Neuronal stem cell (in vitro differentiated cells): ENCODE data around the gene SCAMP2.

Source experiments
- DNase-seq: peaks from one replicate; pipeline ENCODE4 v3.0.0-alpha.2; 2013; ENCODE audit warnings: low spot score
- H2AFZ ChIP-seq: one replicate; pipeline ENCODE4 v1.6.1; 2013; ENCODE audit warnings: mild to moderate bottlenecking, low read length, inconsistent platforms
- H2AK5ac ChIP-seq: 2 replicates; pipeline ENCODE4 v1.6.1; 2013; ENCODE audit warnings: low read depth, mild to moderate bottlenecking, inconsistent platforms, low read length, moderate library complexity, mixed read lengths
- H2BK120ac ChIP-seq: 2 replicates; pipeline ENCODE4 v1.6.1; 2013; ENCODE audit warnings: low read depth, mild to moderate bottlenecking, inconsistent platforms, low read length, moderate library complexity, mixed read lengths
- H2BK12ac ChIP-seq: one replicate; pipeline ENCODE4 v1.6.1; 2013; ENCODE audit warnings: low read length, inconsistent platforms
- H2BK15ac ChIP-seq: 2 replicates; pipeline ENCODE4 v1.6.1; 2013; ENCODE audit warnings: mild to moderate bottlenecking, low read length, inconsistent platforms, mixed read lengths
- H2BK5ac ChIP-seq: one replicate; pipeline ENCODE4 v1.6.1; 2013; ENCODE audit warnings: inconsistent platforms, mild to moderate bottlenecking, low read length, moderate library complexity
- H3K14ac ChIP-seq: one replicate; pipeline ENCODE4 v1.6.1; 2013; ENCODE audit warnings: low read length, inconsistent platforms
- H3K18ac ChIP-seq: 2 replicates; pipeline ENCODE4 v1.6.1; 2013; ENCODE audit warnings: low read length, inconsistent platforms
- H3K23ac ChIP-seq: 2 replicates; pipeline ENCODE4 v1.6.1; 2013; ENCODE audit warnings: low read depth, mild to moderate bottlenecking, mixed read lengths, low read length, inconsistent platforms; ENCODE audit not compliant: poor library complexity
- H3K27ac ChIP-seq: replicated peaks from 3 replicates; pipeline ENCODE4 v1.5.1; 2013; ENCODE audit warnings: low read length, inconsistent platforms
- H3K27me3 ChIP-seq, 3 experiments: 2 replicates each; pipeline ENCODE4 v1.6.1; 2013; ENCODE audit warnings: low read length in 3 of 3, mild to moderate bottlenecking in 2 of 3, inconsistent platforms in 1 of 3, low read depth in 1 of 3, mixed read lengths in 1 of 3, moderate library complexity in 1 of 3; ENCODE audit not compliant: control insufficient read depth in 3 of 3, insufficient read depth in 3 of 3
- H3K36me3 ChIP-seq, 2 donors: replicated peaks in 1 of 2; 2 replicates each; pipeline ENCODE4 v1.6.1; 2013; ENCODE audit warnings: low read length in 2 of 2; ENCODE audit not compliant: control insufficient read depth in 2 of 2, insufficient read depth in 2 of 2
- H3K4ac ChIP-seq: 2 replicates; pipeline ENCODE4 v1.6.1; 2013; ENCODE audit warnings: inconsistent platforms, mild to moderate bottlenecking, low read length, moderate library complexity
- H3K4me1 ChIP-seq, 2 donors: 1 replicate in 1 of 2; 2 replicates in 1 of 2; pipeline ENCODE4 v1.6.1; 2013; ENCODE audit warnings: low read length in 2 of 2, low read depth in 1 of 2; ENCODE audit not compliant: control insufficient read depth in 2 of 2, insufficient read depth in 1 of 2
- H3K4me2 ChIP-seq: one replicate; pipeline ENCODE4 v1.6.1; 2013; ENCODE audit warnings: mild to moderate bottlenecking, low read length, inconsistent platforms; ENCODE audit not compliant: insufficient read depth, poor library complexity, severe bottlenecking
- H3K4me3 ChIP-seq, 2 donors: 2 replicates each; pipeline ENCODE4 v1.5.1; 2013; ENCODE audit warnings: low read length in 2 of 2, mild to moderate bottlenecking in 2 of 2, inconsistent platforms in 1 of 2, moderate library complexity in 1 of 2
- H3K79me1 ChIP-seq: one replicate; pipeline ENCODE4 v1.6.1; 2013; ENCODE audit warnings: low read depth, mild to moderate bottlenecking, inconsistent platforms, low read length, moderate library complexity
- H3K9ac ChIP-seq: one replicate; pipeline ENCODE4 v1.6.1; 2013; ENCODE audit warnings: mild to moderate bottlenecking, low read depth, low read length, inconsistent platforms; ENCODE audit not compliant: poor library complexity
- H3K9me3 ChIP-seq, 2 donors: replicated peaks in 1 of 2; 2 replicates each; pipeline versions ENCODE3 to v1.6.1; 2013; ENCODE audit warnings: low read length in 2 of 2, mild to moderate bottlenecking in 2 of 2, inconsistent platforms in 1 of 2, low read depth in 1 of 2, mixed read lengths in 1 of 2, moderate library complexity in 1 of 2; ENCODE audit not compliant: control insufficient read depth in 2 of 2, insufficient read depth in 1 of 2
- H4K8ac ChIP-seq: one replicate; pipeline ENCODE4 v1.6.1; 2013; ENCODE audit warnings: low read depth, mild to moderate bottlenecking, inconsistent platforms, low read length, moderate library complexity
- H4K91ac ChIP-seq: one replicate; pipeline ENCODE4 v1.6.1; 2013; ENCODE audit warnings: low read length, low read depth, mild to moderate bottlenecking, inconsistent platforms; ENCODE audit not compliant: poor library complexity
- whole genome bisulfite sequencing, 2 donors: extraction: QIAGEN DNeasy Blood & Tissue Kit; methylation state at CpG; one replicate each; pipeline ENCODE4 v1.1.7; 2013; ENCODE audit warnings: missing lambda C conversion rate in 2 of 2, mixed read lengths in 1 of 2; ENCODE audit not compliant: insufficient read length in 2 of 2, insufficient replicate concordance in 1 of 2; ENCODE audit errors: extremely low coverage in 2 of 2; 5-methylcytosine and 5-hydroxymethylcytosine counted together

SCAMP2 gene

GRCh38 chr15:74856537-74856936, 16.6 kb downstream of the SCAMP2 start:
- Histone ChIP-seq H3K36me3 (peaks cover 21 to 35% of the 10 kb centered on the region in 2 donors), H3K4me1 (no peaks in the 10 kb centered on the region), H2BK15ac (no peak overlapping the region), H3K18ac (no peak overlapping the region), H3K9me3 (no peaks in the 10 kb centered on the region), H2AK5ac (no peak overlapping the region), H4K8ac (no peak overlapping the region), H2BK5ac (no peak overlapping the region), H2BK120ac (no peak overlapping the region), H3K4me2 (no peak overlapping the region), H3K14ac (no peak overlapping the region), H2AFZ (no peak overlapping the region), H2BK12ac (no peak overlapping the region), H3K27me3 (no peaks in the 10 kb centered on the region), H4K91ac (no peak overlapping the region), H3K4me3 (no peak overlapping the region), H3K79me1 (no peaks in the 10 kb centered on the region), H3K23ac (no peak overlapping the region), H3K4ac (no peak overlapping the region), H3K27ac (no peak overlapping the region), H3K9ac (no peak overlapping the region)
- no peak for DNase-seq
- no CpG with 5 or more reads among the region's 1 CpG for WGBS, 2 donors

DNA sequence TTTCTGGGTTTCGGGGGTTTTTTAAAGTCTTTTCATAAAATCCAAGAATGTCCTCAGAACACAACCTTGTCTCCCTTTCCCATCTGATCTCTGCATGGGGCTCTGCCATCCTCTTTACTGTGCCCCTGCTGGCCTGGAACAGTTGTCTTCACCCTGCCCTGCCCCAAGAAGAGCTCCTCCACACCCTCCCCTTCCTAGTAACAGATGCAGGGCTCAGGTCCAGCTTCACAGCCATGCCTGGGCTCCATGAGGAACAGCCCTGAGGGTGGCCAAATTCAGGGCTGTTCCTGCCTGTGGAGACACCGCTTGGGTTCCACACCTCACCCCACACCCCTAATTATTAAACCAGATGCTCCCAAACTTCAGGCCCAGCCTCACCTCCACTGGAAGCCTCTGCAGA, 17.3 kb downstream of the SCAMP2 start:
- no peak overlapping the region for H2AK5ac ChIP-seq
- no peaks in the 10 kb centered on the region for H3K4me1 ChIP-seq
- no peaks in the 10 kb centered on the region for H3K27me3 ChIP-seq
- H4K91ac ChIP-seq, result no peak overlapping the region
- H3K14ac ChIP-seq, result no peak overlapping the region
- H3K9ac ChIP-seq, result peak overlapping the region; percentile 24
- no peaks in the 10 kb centered on the region for H3K9me3 ChIP-seq
- H2AFZ ChIP-seq, result no peak overlapping the region
- H3K18ac ChIP-seq, result no peak overlapping the region
- H2BK5ac ChIP-seq, result no peak overlapping the region
- peaks cover 27 to 42% of the 10 kb centered on the region in 2 donors for H3K36me3 ChIP-seq
- H3K79me1 ChIP-seq, result no peaks in the 10 kb centered on the region
- WGBS, 2 donors, result no CpG with 5 or more reads among the region's 2 CpGs
- no peak overlapping the region for H3K4me2 ChIP-seq
- no peak overlapping the region for H3K4ac ChIP-seq
- H2BK12ac ChIP-seq, result no peak overlapping the region
- H2BK15ac ChIP-seq, result no peak overlapping the region
- H4K8ac ChIP-seq, result no peak overlapping the region
- H2BK120ac ChIP-seq, result no peak overlapping the region
- no peak overlapping the region for H3K27ac ChIP-seq
- H3K23ac ChIP-seq, result no peak overlapping the region
- DNase-seq, result no peak
- no peak overlapping the region for H3K4me3 ChIP-seq

DNA sequence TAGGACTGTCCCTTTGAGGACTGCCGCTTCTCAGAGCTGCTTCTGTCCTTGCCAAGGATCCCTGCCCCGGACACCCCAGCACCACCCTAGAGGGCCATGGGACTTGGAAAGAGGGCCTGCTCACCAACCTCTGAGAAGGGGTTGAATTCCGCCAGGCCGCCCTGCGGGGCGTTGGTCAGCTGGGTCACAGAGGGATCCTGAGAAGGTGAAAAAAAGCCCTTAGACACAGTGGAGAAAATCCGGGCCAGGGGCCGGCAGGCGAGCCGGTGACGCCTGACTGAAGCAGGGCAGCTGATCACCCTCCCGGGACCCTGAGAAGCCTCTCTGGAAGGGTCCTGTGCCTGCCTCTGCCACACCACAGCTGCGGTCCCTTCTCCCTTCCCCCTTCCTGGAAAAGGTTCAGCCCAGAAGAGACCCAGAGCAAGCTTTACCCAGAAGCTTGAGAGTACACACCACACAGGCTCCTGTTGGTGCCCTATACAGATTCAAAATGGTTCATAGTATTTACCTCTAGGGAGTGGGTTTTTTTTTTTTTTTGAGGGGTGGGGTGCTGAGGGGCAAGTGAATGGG, 18.6 kb downstream of the SCAMP2 start:
- no peaks in the 10 kb centered on the region for H3K9me3 ChIP-seq
- no peak overlapping the region for H2AK5ac ChIP-seq
- no peak overlapping the region for H2AFZ ChIP-seq
- no peak overlapping the region for H4K91ac ChIP-seq
- H3K14ac ChIP-seq, result no peak overlapping the region
- no peaks in the 10 kb centered on the region for H3K4me1 ChIP-seq
- DNase-seq, result no peak
- no peak overlapping the region for H3K4ac ChIP-seq
- no peaks in the 10 kb centered on the region for H3K79me1 ChIP-seq
- H3K9ac ChIP-seq, result no peak overlapping the region
- H2BK120ac ChIP-seq, result no peak overlapping the region
- no peak overlapping the region for H2BK15ac ChIP-seq
- H3K4me3 ChIP-seq, result no peak overlapping the region
- no CpG with 5 or more reads among the region's 13 CpGs for WGBS, 2 donors
- no peak overlapping the region for H3K18ac ChIP-seq
- peaks cover 38 to 55% of the 10 kb centered on the region in 2 donors for H3K36me3 ChIP-seq
- no peak overlapping the region for H2BK12ac ChIP-seq
- no peaks in the 10 kb centered on the region for H3K27me3 ChIP-seq
- no peak overlapping the region for H3K27ac ChIP-seq
- no peak overlapping the region for H2BK5ac ChIP-seq
- no peak overlapping the region for H3K4me2 ChIP-seq
- H4K8ac ChIP-seq, result no peak overlapping the region
- H3K23ac ChIP-seq, result no peak overlapping the region

GRCh38 chr15:74851960-74852359, 21.2 kb downstream of the SCAMP2 start:
- no CpG with 5 or more reads among the region's 7 CpGs for WGBS, 2 donors
- peaks cover 43 to 74% of the 10 kb centered on the region in 2 donors for H3K36me3 ChIP-seq
- no peak overlapping the region for H2AFZ ChIP-seq

More at GRCh38 chr15:74851960-74852359, 21.2 kb downstream of the SCAMP2 start:
- Histone ChIP-seq H3K9me3 (no peaks in the 10 kb centered on the region), H2BK120ac (no peak overlapping the region), H3K4me2 (no peak overlapping the region), H4K8ac (no peak overlapping the region), H3K9ac (no peak overlapping the region), H3K4me1 (no peaks in the 10 kb centered on the region), H4K91ac (no peak overlapping the region), H3K14ac (no peak overlapping the region), H2BK5ac (peak overlapping the region; percentile 43), H3K4me3 (no peak overlapping the region), H3K27me3 (no peaks in the 10 kb centered on the region), H3K79me1 (no peaks in the 10 kb centered on the region), H3K23ac (no peak overlapping the region), H3K18ac (no peak overlapping the region), H2BK15ac (no peak overlapping the region), H2BK12ac (no peak overlapping the region), H3K4ac (no peak overlapping the region), H3K27ac (no peak overlapping the region), H2AK5ac (no peak overlapping the region)
- DNase-seq, result no peak
